HG03280 (cell line): ENCODE data around the gene C14orf119.

Experiments
- ATAC-seq: cut with Tn5 transposase; IDR thresholded peaks from one replicate; pipeline ENCODE4 v1.9.1; 2021; ENCODE audit warnings: mild to moderate bottlenecking, moderate library complexity; ENCODE audit not compliant: unreplicated experiment

Gene C14orf119

DNA sequence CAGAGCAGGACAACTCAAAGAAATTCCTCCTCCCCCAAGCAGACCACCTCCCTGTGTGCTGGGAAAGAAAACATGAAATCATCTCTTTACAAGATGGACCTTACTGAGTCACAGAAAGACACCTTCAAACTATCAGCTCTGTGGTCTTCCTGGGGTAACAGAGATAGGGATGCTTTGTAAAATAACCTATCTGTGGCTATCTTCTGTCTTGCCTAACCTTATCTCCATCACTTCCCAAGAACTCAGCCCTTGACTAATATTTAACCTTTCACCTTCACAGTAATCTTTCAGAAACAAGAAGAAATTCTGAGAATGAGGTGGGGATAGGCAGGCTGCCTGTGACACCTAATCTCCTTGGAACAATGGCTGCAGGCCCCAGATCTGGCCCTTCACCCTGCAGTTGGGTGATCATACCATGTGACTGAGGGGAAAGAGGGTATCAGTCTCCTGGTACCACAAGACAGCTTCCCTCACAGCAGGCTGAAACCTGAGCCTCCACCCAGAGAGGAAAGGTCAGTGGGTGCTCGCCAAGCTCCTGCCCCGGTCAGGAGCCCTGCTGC, 51.1 kb downstream of the C14orf119 start:
- ATAC-seq = no peak

DNA sequence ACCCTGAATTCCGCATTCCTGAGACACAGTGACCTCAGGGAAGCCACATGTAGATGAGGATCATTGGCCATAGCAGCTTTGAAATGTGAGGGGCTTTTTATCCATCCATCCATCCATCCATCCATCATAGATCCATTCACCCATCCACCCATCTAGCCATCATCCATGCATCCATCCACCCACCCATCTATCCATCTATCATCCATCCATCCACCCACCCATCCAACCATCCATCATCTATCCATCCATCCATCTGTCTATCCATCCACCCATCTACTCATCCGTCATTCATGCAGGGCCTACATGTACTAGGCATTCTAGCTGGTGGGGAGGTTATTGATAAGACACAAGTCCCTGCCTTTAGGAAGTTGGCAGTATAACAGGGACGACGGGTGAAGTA, 51.7 kb downstream of the C14orf119 start:
- no peak for ATAC-seq

GRCh38 chr14:23147676-23148075, 52.4 kb downstream of the C14orf119 start:
- no peak for ATAC-seq

GRCh38 chr14:23148591-23149249, 53.4 kb downstream of the C14orf119 start:
- ATAC-seq = no peak

DNA sequence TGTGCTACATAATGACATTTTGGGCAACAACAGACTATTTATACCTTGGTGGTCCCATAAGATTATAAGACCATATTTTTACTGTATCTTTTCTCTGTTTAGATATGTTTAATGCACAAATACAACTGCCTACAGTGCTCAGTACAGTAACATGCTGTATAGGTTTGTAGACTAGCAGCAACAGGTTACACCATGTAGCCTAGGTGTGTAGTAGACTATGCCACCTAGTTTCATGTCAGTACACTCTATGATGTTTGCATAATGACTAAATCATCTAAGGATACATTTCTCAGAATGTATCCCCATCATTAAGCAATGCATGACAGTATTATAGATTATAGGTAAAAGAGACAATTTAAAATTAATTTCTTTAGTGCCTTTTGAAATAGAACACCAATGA, 54.4 kb downstream of the C14orf119 start:
- ATAC-seq = no peak
